Activated naive CD8-positive, alpha-beta T cell treated with anti-CD3 and anti-CD28 coated beads, Interleukin-2, amount 10 ng/mL, durations not matched to agents 7 days and 5 days (primary cell): ENCODE measurements around the gene BLOC1S4. TPM values are rescaled to one million over a fixed set of nuclear protein-coding genes. Genes with fewer than 3 reads are reported as not detected.

Source experiments
- ATAC-seq: fragments of 150-1000 bp; cut with Tn5 transposase; one replicate; pipeline ENCODE4 v1.10.0; 2021; ENCODE audit warnings: low read depth, moderate library complexity
- POLR2A ChIA-PET: fragments of 350-600 bp; sonication (Branson Sonifier 250); formaldehyde crosslinking; loops from one replicate; lab custom pipeline; 2021; ENCODE audit warnings: antibody characterized with exemption; lab: Charles Lee
- DNase-seq: peaks from one replicate; pipeline ENCODE4 v3.0.0; 2021
- H3K27ac Mint-ChIP-seq: one replicate; pipeline ENCODE4 v1.8.0; 2022; ENCODE audit warnings: mild to moderate bottlenecking, mixed read lengths
- H3K27me3 Mint-ChIP-seq: one replicate; pipeline ENCODE4 v1.8.0; 2022; ENCODE audit warnings: mild to moderate bottlenecking, moderate library complexity, mixed read lengths
- H3K36me3 Mint-ChIP-seq: one replicate; pipeline ENCODE4 v1.8.0; 2021; ENCODE audit warnings: mild to moderate bottlenecking, mixed read lengths
- H3K4me1 Mint-ChIP-seq: one replicate; pipeline ENCODE4 v1.8.0; 2021; ENCODE audit warnings: mixed read lengths
- H3K4me3 Mint-ChIP-seq: one replicate; pipeline ENCODE4 v1.8.0; 2022; ENCODE audit warnings: mild to moderate bottlenecking, moderate library complexity, mixed read lengths
- H3K9me3 Mint-ChIP-seq: one replicate; pipeline ENCODE4 v1.8.0; 2021; ENCODE audit warnings: mixed read lengths
- total RNA-seq, 2 experiments: library from RNA; stranded (reverse); gene quantifications; one replicate each; pipeline ENCODE4 v1.2.3, GENCODE V29; 2021

BLOC1S4 gene
- total RNA-seq, 2 experiments from 2014 or later = 23.9 to 24.3 TPM

DNA sequence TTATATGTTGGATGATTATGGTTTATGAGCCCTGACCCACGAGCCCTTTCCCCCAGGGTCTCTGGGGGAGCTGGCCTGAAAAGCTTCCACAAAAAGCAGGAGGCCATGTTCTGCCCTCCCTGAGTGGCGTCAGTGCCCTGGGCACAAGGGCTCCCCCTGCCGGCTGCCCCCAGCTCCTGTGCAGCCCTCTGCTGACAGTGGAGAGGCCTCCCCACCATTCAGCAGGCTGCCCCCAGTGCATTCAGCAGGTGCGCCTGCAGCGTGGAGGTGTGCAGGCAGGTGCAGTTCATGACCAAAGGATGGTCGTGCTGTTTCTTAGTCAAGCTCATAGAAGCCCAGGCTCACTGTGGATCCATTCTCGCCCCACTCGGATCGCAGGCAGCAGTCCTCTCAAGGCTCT lies 34.8 kb upstream of the BLOC1S4 start:
- Mint-ChIP-seq H3K9me3 (peaks cover 4% of the 10 kb centered on the region), H3K36me3 (peaks cover 48% of the 10 kb centered on the region), H3K4me3 (no peak overlapping the region), H3K27ac (no peak overlapping the region), H3K4me1 (peaks cover 43% of the 10 kb centered on the region), H3K27me3 (no peaks in the 10 kb centered on the region)
- ATAC-seq (peak; percentile 19), DNase-seq (no peak)
- POLR2A ChIA-PET = interaction anchor here (0.6 to 1.9 kb wide), 3 partner anchors 9 to 284 kb away, joined by 3 to 10 read pairs (median 3); no protein-coding TSS in a partner anchor

DNA sequence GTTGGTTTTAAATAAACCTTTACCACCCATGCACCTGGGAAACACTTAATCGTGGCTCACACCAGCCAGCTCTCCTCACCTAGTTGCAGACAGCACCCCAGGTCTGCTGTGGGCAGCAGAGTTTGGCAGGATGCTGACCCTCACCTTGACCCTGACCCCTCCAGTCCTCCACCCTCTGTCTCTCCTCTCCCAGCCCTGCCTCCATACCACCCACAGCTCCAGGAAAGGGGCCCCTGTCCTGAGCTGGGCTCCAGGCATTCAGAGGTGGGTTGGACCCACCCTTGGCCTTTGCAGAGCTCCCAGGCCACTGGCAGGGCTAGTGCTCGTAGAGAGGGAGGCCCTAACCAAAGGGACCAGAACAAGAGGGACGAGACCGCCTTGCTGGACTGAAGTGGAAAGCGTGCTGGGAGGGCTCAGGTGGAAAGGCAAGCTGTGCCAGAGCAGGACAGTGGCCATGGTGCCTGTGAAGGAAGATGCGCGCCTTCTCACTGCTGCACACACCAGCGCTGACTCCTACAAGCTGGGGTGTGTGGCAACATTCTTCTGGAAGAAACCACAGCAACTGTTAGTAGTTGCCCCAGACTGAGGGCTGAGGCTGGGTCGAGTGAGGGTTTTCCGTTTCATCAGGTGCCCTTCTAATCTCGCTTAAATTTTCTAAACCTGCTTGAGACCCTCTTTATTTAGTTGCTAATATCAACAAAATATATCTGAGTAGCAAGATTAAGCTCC lies 32.9 kb upstream of the BLOC1S4 start:
- peaks cover 39% of the 10 kb centered on the region for H3K36me3 Mint-ChIP-seq

DNA sequence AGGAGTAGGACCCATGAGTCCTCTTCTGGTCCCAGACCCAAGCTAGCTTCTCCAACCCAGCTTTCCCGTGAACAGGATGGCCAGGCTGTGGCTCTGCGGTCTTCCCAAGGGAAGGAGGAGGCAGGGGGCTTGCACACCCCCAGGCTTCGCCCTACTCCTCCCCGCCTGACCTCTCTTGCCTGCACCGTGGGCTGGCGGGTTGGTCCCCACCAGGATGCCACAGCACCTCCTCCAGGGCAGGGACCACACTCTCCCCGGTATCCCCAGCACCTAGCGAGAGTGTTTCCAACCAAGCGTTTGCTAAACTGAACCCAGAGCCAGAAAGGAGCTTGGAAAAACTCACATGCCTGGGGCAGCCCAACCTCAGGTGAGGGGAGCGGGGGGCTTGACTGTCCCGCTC lies 31.3 kb upstream of the BLOC1S4 start:
- H3K27me3 Mint-ChIP-seq = no peaks in the 10 kb centered on the region
- no peak for DNase-seq
- no peak overlapping the region for H3K27ac Mint-ChIP-seq
- H3K9me3 Mint-ChIP-seq = peaks cover 4% of the 10 kb centered on the region
- no peak overlapping the region for H3K4me3 Mint-ChIP-seq
- no peak for ATAC-seq
- peaks cover 33% of the 10 kb centered on the region for H3K36me3 Mint-ChIP-seq
- H3K4me1 Mint-ChIP-seq = peaks cover 42% of the 10 kb centered on the region
- POLR2A ChIA-PET = interaction anchor here (2.3 kb wide), 1 partner anchor 11 kb away, joined by 13 read pairs; a partner anchor contains a TSS

More for the DNA sequence above, 32.9 kb upstream of the BLOC1S4 start:
- peaks cover 36% of the 10 kb centered on the region for H3K4me1 Mint-ChIP-seq
- H3K4me3 Mint-ChIP-seq = no peak overlapping the region
- POLR2A ChIA-PET = interaction anchor here (1.2 to 2.3 kb wide), 2 partner anchors 9 to 43 kb away, joined by 3 to 13 read pairs; partner anchors contain the start of gene MRFAP1
- no peak for DNase-seq
- no peak for ATAC-seq
- H3K27ac Mint-ChIP-seq = no peak overlapping the region
- H3K27me3 Mint-ChIP-seq = no peaks in the 10 kb centered on the region
- peaks cover 4% of the 10 kb centered on the region for H3K9me3 Mint-ChIP-seq

DNA sequence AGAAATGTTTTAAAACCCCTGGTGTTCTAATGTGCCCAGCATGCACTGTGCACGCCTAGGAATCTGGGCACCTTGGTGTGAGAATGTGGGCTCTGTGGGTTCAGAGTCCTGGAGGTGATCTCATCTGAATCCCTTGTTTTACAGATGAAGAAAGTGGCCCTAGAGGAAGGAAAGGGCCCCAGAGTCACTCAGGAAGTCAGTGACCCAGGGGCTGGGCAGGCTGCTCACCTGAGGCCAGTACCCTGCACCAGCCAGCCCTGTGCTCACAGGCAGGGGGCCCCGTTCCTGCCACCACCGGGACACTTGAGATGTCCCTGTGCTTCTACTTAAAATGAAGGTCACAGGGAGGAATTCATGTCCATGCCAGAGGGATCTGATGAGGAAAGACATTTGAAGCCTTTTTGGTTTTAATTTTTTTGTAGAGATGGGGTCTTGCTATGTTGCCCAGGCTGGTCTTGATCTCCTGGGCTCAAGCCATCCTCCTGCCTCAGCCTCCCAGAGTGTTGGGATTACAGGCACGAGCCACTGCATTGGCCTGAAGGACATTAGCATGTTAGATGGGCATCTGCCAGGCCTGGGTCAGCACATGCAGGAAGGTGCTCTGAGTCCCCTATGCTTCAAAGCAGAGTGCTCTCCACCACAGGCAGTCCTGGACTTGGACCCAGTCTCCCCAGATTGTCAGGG lies 29.7 kb upstream of the BLOC1S4 start:
- POLR2A ChIA-PET = interaction anchor here (0.6 to 10.6 kb wide), 5 partner anchors 10 to 213 kb away, joined by 3 to 199 read pairs (median 4); partner anchors contain the start of genes BLOC1S4 and MRFAP1L1
- Mint-ChIP-seq H3K36me3 (peaks cover 18% of the 10 kb centered on the region), H3K9me3 (no peaks in the 10 kb centered on the region), H3K4me3 (no peak overlapping the region), H3K4me1 (peaks cover 53% of the 10 kb centered on the region), H3K27ac (no peak overlapping the region), H3K27me3 (no peaks in the 10 kb centered on the region)
- DNase-seq (no peak), ATAC-seq (no peak)

DNA sequence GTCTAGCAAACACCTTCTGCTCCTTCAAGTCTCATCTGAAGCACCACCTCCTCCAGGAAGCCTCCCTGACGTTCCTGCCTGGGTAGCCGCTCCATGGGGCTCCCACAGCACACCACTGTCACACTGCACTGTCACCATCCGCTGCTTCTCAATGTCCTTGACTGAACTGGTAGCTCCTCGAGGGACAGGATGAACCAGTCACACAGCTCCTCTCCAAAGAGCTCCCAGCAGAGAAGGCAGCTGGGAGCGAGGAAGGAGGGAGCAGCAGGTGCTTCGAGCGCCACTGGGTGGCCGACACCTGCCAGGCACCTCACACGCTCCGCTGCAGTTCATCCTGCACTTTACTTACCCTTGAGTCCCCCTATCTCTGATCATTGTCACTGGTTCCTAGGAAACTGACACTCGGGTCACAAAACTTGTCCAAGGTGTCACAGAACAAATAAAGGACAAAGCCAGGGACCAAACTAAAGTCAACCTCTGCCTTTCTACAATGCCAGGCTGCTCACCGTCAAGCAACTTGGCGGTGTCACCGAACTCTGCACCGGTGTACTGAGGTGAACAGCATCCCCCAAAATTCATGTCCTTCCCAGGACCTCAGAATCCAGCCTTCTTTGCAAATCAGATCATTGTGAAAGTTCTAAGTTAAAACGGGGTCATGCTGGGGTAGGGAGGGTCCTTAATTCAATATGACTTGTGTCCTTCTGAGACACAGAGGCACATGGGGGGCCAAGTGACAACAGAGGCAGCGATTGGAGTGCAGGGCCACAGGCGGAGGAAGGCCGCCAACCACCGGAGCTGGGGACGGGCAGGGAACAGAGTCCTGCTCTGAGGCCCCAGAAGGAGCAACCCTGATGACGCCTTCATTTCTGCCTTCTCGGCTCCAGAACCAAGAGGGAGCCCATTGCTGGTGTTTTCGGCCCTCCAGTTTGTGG lies 27.8 kb upstream of the BLOC1S4 start:
- POLR2A ChIA-PET = interaction anchor here (1.0 to 10.6 kb wide), 8 partner anchors 8 to 48 kb away, joined by 4 to 199 read pairs (median 24); partner anchors contain the start of genes BLOC1S4, MRFAP1 and MRFAP1L1
- DNase-seq = no peak
- ATAC-seq = no peak
- peaks cover 15% of the 10 kb centered on the region for H3K36me3 Mint-ChIP-seq
- H3K27ac Mint-ChIP-seq = peak overlapping the region; percentile 92
- peaks cover 59% of the 10 kb centered on the region for H3K4me1 Mint-ChIP-seq
- peak overlapping the region; percentile 87 for H3K4me3 Mint-ChIP-seq
- H3K9me3 Mint-ChIP-seq = no peaks in the 10 kb centered on the region
- no peaks in the 10 kb centered on the region for H3K27me3 Mint-ChIP-seq

DNA sequence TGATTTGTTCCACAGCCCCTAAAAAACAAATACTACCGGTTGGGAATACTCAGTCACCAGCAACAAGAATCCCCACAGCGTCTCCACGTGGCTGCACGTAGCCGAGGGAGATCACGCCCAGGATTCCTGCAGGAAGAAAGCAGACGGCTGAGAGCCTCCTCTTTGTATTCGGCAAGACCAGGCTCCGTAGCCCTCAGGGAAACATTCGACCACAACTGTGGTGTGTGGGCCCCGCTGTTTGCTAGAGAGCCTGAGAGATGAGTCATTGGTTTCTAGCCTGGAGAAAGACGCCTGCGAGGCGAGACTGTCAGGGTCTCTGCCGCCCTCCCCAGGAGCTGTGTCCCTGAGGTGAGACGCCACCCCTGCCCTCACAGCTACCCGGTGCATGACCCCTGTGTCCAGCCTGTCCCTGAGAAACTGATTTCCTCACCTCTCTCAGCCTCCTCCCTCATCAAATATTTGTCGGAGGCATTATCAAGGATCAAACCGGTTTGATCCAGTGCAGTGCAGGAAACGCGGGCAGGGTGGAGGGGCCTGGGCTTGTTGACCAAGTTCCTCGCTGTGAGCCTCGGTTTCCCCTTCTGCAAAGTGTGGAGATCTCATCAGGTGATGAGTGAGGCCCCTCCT lies 27.0 kb upstream of the BLOC1S4 start:
- Mint-ChIP-seq H3K4me1 (peaks cover 61% of the 10 kb centered on the region), H3K27me3 (no peaks in the 10 kb centered on the region), H3K27ac (peak overlapping the region; percentile 92), H3K4me3 (peak overlapping the region; percentile 87), H3K36me3 (peaks cover 15% of the 10 kb centered on the region), H3K9me3 (no peaks in the 10 kb centered on the region)
- DNase-seq (peak; percentile 82), ATAC-seq (peak; percentile 77)
- POLR2A ChIA-PET = interaction anchor here (0.6 to 10.6 kb wide), 7 partner anchors 11 to 489 kb away, joined by 3 to 199 read pairs (median 28); partner anchors contain the start of genes BLOC1S4, MRFAP1 and MRFAP1L1

DNA sequence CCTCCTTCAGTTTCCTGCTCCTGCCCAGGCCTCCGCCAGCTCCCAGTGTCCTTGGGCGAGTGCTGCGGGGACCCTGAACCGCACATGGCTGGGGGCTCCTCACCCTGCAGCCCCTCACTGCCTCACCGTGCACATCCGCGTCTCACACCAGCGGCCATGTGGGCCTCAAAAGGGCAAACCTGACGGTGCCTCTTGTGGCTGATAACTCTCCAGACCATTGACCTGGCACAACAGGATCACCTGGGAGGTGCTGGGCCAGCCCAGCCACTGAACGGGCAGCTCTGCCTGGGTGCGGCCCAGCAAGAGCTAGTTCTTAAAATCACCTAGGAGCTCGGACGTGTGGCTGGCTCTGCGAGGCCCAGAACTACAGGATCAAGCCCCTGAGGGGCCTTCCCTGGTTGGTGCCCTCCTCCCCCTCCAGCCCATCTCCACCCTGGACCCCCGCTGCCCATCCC lies 26.4 kb upstream of the BLOC1S4 start:
- no peaks in the 10 kb centered on the region for H3K9me3 Mint-ChIP-seq
- H3K4me3 Mint-ChIP-seq = peak overlapping the region; percentile 87
- H3K27ac Mint-ChIP-seq = peak overlapping the region; percentile 92
- H3K27me3 Mint-ChIP-seq = no peaks in the 10 kb centered on the region
- ATAC-seq (no peak), DNase-seq (peak; percentile 58)
- POLR2A ChIA-PET = interaction anchor here (0.6 to 10.6 kb wide), 7 partner anchors 10 to 490 kb away, joined by 3 to 199 read pairs (median 28); partner anchors contain the start of genes BLOC1S4, MRFAP1 and MRFAP1L1
- H3K36me3 Mint-ChIP-seq = peaks cover 15% of the 10 kb centered on the region
- H3K4me1 Mint-ChIP-seq = peaks cover 63% of the 10 kb centered on the region

DNA sequence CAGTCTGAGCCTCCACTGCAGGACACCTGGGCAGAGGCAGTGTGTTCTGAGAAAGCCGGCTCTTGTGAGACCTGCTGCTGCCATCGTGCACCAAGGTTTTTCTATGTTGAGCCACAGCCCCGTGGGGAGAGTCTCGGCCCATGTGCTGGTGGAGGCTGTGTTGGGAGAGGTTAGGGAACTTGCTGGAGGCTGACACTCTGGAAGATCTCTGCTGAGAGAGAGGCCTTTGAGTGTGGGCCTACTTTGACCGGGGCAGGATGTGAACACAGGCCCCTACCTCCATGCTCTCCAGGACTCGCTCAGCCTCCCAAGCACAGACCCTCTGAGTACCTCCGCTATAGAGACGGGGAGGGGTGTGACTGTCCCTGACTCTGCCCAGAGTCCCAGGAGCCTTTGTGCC lies 23.6 kb upstream of the BLOC1S4 start:
- Mint-ChIP-seq H3K4me3 (no peak overlapping the region), H3K27me3 (no peaks in the 10 kb centered on the region), H3K9me3 (no peaks in the 10 kb centered on the region), H3K36me3 (peaks cover 10% of the 10 kb centered on the region), H3K27ac (peak overlapping the region; percentile 59), H3K4me1 (peaks cover 70% of the 10 kb centered on the region)
- no peak for DNase-seq
- no peak for ATAC-seq
- POLR2A ChIA-PET = interaction anchor here (10.6 kb wide), 1 partner anchor 17 kb away, joined by 199 read pairs; a partner anchor contains a TSS

DNA sequence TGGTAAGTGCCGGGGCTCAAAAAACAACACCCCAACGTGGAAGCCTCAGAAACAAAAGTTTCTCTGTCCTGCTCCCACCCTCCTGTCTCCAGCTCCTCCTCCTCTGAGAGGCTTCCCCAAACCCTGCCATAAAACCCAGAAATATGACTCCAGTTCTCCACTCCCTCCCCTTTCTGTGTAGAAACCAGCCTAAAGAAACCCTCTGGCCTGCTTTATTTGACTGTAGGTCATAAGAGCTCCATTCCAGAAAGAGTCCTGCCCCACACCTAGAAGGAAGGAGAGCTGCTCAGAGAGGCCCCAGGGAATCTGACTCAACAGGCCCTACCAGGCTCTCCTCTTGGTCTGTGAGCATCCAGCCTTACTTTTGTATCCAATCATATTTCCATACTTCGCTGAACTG lies 23.2 kb upstream of the BLOC1S4 start:
- peak overlapping the region; percentile 59 for H3K27ac Mint-ChIP-seq
- peaks cover 68% of the 10 kb centered on the region for H3K4me1 Mint-ChIP-seq
- no peaks in the 10 kb centered on the region for H3K9me3 Mint-ChIP-seq
- H3K27me3 Mint-ChIP-seq = no peaks in the 10 kb centered on the region
- H3K4me3 Mint-ChIP-seq = no peak overlapping the region
- peaks cover 8% of the 10 kb centered on the region for H3K36me3 Mint-ChIP-seq
- POLR2A ChIA-PET = interaction anchor here (10.6 kb wide), 1 partner anchor 17 kb away, joined by 199 read pairs; a partner anchor contains a TSS
- no peak for ATAC-seq
- DNase-seq = no peak

DNA sequence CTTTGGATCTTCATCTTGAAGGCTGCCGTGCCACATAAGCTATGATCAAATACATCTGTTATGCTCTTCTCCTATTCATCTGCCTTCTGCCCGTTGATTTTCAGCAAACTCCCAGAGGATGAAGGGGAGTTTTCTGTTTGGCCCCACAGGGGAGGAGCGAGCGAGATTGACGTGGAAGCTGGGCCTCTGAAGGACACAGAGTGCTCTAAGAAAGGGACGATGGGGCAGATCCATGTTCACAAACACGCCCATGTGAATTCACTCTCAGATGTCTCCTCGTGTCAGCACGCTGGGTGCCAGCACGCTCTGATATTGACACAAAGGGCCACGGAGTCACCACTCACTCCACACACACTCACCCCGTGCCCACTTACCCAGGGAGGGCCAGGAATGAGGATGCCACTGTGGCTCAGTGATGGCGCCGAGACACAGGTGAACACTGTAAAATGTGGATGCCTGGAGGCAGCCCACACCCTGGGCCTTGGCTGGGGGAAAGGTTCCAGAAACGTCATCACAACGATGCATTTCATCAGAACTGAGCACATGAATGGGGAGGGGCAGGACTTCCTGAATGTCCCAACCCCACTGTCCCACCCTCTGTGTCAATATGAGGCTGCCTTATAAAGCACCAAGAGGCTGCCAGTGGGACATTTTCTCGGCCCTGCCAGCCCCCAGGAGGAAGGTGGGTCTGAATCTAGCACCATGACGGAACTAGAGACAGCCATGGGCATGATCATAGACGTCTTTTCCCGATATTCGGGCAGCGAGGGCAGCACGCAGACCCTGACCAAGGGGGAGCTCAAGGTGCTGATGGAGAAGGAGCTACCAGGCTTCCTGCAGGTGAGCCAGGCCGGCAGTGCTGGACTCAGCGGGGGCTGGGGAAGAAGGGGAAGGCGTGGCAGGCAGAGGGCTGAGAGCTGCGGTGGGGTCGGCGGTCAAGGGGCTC lies 22.5 kb upstream of the BLOC1S4 start, which contains the start of gene S100P:
Gene S100P (plus strand): TSS at position 648 of the 946 bp plus-strand sequence. CDS start 55 bp downstream, at position 703.
- POLR2A ChIA-PET = interaction anchor here (0.9 to 10.6 kb wide), 3 partner anchors 11 to 18 kb away, joined by 3 to 199 read pairs (median 33); partner anchors contain the start of gene MRFAP1L1
- no peaks in the 10 kb centered on the region for H3K9me3 Mint-ChIP-seq
- peak within 1 kb of the TSS; percentile 76 for H3K4me3 Mint-ChIP-seq
- H3K4me1 Mint-ChIP-seq = peaks cover 66% of the 10 kb centered on the region
- no peak for DNase-seq
- H3K36me3 Mint-ChIP-seq = peaks cover 6% of the 10 kb centered on the region
- ATAC-seq = no peak
- H3K27ac Mint-ChIP-seq = peak within 1 kb of the TSS; percentile 97
- H3K27me3 Mint-ChIP-seq = no peaks in the 10 kb centered on the region
